AG04449 (cell line): ENCODE measurements around the gene DOK5.

Experiments used
- CTCF ChIA-PET: fragments of 350-600 bp; formaldehyde crosslinking; extraction: SDS; loops from one replicate; lab custom pipeline; 2021; ENCODE audit warnings: antibody characterized with exemption; lab: Yijun Ruan, JAX
- POLR2A ChIA-PET: fragments of 400-600, 350-600 bp; formaldehyde crosslinking; extraction: SDS; loops from one replicate; lab custom pipeline; 2020; ENCODE audit warnings: antibody characterized with exemption, inconsistent platforms; lab: Yijun Ruan, JAX
- DNase-seq: peaks from one replicate; pipeline ENCODE4 v3.0.0-alpha.2; 2010; ENCODE audit warnings: low read depth, low spot score
- H3K4me3 ChIP-seq: 2 replicates; pipeline ENCODE4 v1.5.1; 2011; ENCODE audit warnings: low read depth, mild to moderate bottlenecking, control low read depth, low read length
- CTCF ChIP-seq: IDR thresholded peaks from one replicate; pipeline ENCODE4 v1.5.1; 2011; ENCODE audit warnings: mild to moderate bottlenecking, moderate library complexity, low read length, control low read depth, inconsistent platforms; ENCODE audit not compliant: insufficient read depth; ENCODE audit errors: missing control alignments

DOK5 gene

GRCh38 chr20:54620611-54621010, 145.2 kb downstream of the DOK5 start:
- CTCF ChIA-PET = no interaction called here
- POLR2A ChIA-PET = no interaction called here
- no peak for TF ChIP-seq CTCF
- H3K4me3 ChIP-seq = no peak overlapping the region
- no peak for DNase-seq

DNA sequence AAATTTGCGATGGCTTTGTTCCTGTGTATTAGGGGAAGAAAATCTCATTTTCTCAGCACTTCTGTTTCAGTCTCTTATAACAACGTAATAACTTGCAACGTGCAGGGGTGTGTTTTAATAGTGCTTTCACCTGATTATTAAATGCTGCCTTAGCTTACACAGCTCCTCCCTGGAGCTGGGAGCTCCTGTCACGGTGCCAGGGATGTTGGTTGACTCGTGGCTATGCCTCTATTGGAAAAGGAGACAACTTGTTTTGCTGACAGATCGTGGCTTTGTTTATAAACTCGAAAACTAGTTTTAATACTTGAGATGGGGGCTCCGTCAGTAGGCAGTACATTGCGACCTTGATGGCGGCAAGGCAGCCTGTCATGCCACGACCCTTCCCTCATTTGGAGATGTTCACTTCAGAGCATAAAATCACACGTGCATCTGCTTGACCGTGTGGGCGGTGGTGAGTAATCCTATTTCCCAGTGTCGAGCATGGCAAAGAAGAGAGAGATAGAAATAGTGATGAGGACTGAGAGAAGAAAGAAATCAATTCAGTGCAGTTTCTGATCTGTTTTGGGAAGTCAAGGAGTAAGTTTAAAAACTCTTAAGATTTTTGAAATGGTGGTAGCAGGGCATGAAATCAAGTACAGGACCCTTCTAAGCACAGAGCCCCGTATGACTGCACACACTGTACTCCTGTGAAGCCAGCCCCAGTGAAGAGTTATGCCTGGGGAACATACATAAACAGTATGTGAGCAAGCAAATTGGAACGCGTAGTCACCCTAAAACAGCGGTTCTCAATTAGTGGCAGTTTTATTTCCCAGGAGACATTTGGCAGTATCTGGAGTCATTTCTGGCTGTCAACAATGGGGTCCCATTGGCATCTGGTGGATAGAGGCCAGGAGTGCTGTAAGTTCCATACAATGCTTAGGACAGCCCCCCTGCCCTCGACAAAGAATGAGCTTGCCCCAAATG, 147.2 kb downstream of the DOK5 start:
- H3K4me3 ChIP-seq = peak overlapping the region; percentile 39
- peak; percentile 23 for DNase-seq
- POLR2A ChIA-PET = no interaction called here
- TF ChIP-seq CTCF = no peak
- CTCF ChIA-PET = interaction anchor here (0.9 to 1.5 kb wide), 4 partner anchors 11 to 404 kb away, joined by 3 to 4 read pairs (median 4); no protein-coding TSS in a partner anchor

- no peak for TF ChIP-seq CTCF
- DNase-seq = no peak
- ChIA-PET POLR2A (no interaction called here), CTCF (interaction anchor here (0.9 to 1.5 kb wide), 5 partner anchors 10 to 416 kb away, joined by 3 to 5 read pairs (median 4); partner anchors contain the start of gene PFDN4)
- no peak overlapping the region for H3K4me3 ChIP-seq
These were observed 148.7 kb downstream of the DOK5 start for GRCh38 chr20:54623991-54624569.

DNA sequence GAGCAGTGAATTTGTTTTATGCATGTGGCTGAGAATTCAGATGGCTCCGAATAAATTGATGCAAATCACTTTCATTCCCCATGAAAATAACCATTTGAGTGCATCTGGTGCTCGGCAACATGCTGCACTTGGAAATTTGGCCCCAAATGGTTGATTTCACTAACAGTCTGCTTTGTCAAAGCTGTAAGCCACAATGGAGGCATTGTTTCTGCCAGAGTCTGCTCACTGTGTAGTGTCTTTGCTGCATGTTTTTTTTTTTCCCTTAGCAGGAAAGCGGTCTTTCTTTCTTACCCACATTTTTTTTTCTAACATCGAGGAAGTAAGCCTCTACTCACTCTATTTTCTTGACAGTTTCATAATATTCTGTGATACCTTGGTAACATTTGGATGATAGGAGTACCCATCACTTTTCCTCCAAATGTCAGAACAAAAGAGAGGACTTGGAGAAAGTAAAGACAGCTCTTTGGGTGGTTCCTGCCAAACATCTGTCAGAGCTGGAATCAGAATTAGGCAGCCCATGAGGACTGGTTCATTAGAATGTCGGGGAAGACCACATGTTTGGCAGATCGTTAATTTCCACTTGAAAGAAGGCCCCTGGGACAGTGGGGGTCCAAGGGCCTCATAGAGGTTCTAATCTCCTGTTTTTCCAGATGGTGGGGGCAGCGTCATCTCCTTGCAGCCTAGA, 149.5 kb downstream of the DOK5 start:
- no peak overlapping the region for H3K4me3 ChIP-seq

DNA sequence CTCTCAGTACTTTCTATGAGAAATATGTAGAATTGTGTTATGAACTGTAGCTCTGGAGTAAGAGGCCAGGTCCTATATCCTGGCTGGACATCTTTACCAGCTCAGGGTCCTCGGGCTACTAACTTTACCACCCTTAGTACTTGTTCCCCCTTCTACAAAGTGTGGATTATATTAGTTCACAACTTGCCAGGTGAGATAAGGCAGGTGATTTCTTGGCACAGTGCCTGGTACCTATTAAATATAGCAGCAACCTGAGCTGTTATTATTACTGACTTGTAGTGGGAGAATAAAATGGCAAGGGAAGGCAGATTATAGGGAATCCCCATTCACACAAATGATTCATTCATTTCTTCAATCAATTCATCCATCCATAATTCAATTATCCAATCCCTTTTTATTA, 150.1 kb downstream of the DOK5 start:
- TF ChIP-seq CTCF = no peak
- DNase-seq = no peak
- CTCF ChIA-PET = interaction anchor here (1.5 kb wide), 1 partner anchor 418 kb away, joined by 5 read pairs; the partner anchor contains the start of gene PFDN4
- POLR2A ChIA-PET = no interaction called here
- H3K4me3 ChIP-seq = no peak overlapping the region

More for the DNA sequence above, 149.5 kb downstream of the DOK5 start:
- ChIA-PET CTCF (interaction anchor here (1.0 to 1.5 kb wide), 2 partner anchors 23 to 417 kb away, joined by 3 to 5 read pairs; partner anchors contain the start of gene PFDN4), POLR2A (no interaction called here)
- no peak for DNase-seq
- no peak for TF ChIP-seq CTCF
